PC-3 (cell line): ENCODE measurements around the gene MIDN.

Experiments
- CTCF ChIP-seq: fragments of 300-600 bp; sonication (generic); conservative IDR thresholded peaks from 2 replicates; pipeline ENCODE4 v1.5.1; 2017; ENCODE audit warnings: antibody characterized with exemption, low read depth, mild to moderate bottlenecking, low read length
- EZH2 ChIP-seq: fragments of 300-600 bp; sonication (generic); IDR thresholded peaks from one replicate; pipeline ENCODE4 v1.6.1; 2017; ENCODE audit warnings: antibody characterized with exemption, mild to moderate bottlenecking, low read length; ENCODE audit not compliant: unreplicated experiment

GRCh38 chr19:1274852-1275259 lies 26.5 kb downstream of the MIDN start:
- TF ChIP-seq CTCF (no peak), EZH2 (no peak)
